Fibroblast of villous mesenchyme (primary cell): ENCODE results near the gene DDI2. TPM values are rescaled to one million over a fixed set of nuclear protein-coding genes. Genes with fewer than 3 reads are reported as not detected.
"Not testable (repeated sequence)": the region's sequence is repeated elsewhere in the genome, so short reads cannot be mapped to it uniquely, and the experiment has no call there.

Source experiments
- DNase-seq: peaks from one replicate; pipeline ENCODE4 v3.0.0-alpha.2; 2010; ENCODE audit warnings: low read depth
- H3K4me3 ChIP-seq: 2 replicates; pipeline ENCODE4 v1.5.1; 2011; ENCODE audit warnings: low read depth, mild to moderate bottlenecking, low read length
- total RNA-seq: library from RNA; depleted of rRNA; stranded (reverse); fragments of >200 nt; gene quantifications from 2 replicates; pipeline ENCODE4 v1.2.3, GENCODE V29; 2012
- TF ChIP-seq, protein P1 (sequence below): IDR thresholded peaks from 2 replicates; pipeline ENCODE4 v1.5.1; 2012; ENCODE audit warnings: low read depth, mild to moderate bottlenecking, low read length; ENCODE audit not compliant: insufficient read depth

Gene DDI2
- total RNA-seq, 1 donor, result 15.5 TPM

- no peak for DNase-seq
- TF ChIP-seq, protein P1, sequence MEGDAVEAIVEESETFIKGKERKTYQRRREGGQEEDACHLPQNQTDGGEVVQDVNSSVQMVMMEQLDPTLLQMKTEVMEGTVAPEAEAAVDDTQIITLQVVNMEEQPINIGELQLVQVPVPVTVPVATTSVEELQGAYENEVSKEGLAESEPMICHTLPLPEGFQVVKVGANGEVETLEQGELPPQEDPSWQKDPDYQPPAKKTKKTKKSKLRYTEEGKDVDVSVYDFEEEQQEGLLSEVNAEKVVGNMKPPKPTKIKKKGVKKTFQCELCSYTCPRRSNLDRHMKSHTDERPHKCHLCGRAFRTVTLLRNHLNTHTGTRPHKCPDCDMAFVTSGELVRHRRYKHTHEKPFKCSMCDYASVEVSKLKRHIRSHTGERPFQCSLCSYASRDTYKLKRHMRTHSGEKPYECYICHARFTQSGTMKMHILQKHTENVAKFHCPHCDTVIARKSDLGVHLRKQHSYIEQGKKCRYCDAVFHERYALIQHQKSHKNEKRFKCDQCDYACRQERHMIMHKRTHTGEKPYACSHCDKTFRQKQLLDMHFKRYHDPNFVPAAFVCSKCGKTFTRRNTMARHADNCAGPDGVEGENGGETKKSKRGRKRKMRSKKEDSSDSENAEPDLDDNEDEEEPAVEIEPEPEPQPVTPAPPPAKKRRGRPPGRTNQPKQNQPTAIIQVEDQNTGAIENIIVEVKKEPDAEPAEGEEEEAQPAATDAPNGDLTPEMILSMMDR, result no peak
- no peak overlapping the region for H3K4me3 ChIP-seq
These were observed 22.0 kb downstream of the DDI2 start for GRCh38 chr1:15639262-15639661.

DNA sequence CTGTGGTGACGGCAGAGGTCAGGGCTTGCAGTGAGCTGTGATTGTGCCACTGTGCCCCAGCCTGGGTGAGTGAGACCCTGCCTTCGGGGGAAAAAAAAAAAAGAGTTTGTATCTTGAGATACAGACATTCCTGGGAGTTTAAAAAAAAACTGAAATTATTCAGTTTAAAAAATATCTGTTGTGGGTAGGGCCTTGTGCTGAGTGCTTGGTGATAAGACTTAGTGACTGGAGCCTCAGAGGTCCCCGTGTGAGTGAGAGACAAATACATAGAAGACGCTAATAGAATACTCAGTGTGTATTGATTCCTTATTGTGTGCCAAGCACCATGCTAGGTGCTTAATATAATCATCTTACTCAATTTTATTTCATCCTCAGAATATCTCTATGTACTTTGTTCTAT is 22.7 kb downstream of the DDI2 start:
- no peak overlapping the region for H3K4me3 ChIP-seq
- no peak for DNase-seq
- TF ChIP-seq, protein P1, result no peak

DNA sequence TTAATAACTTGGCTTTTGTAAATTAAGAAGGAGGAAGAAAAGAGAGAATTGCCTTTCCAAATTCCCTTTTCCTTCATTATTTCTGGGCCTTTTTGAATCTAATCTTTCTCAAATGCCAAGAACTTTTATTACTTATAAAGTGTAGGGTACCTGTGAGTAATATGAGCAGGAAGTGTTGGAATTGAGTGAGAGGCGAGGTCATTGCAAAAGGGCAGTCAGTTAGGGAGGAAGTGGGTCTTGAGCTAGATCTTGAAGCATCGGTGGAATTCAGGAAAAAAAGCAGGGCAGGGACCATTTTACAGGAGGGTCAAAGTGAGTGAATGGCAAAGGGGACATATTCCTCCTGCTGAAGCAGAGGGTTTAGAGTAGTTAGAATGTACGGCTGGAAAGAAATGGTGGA is 23.4 kb downstream of the DDI2 start:
- H3K4me3 ChIP-seq, result no peak overlapping the region
- no peak for DNase-seq
- TF ChIP-seq, protein P1, result no peak

DNA sequence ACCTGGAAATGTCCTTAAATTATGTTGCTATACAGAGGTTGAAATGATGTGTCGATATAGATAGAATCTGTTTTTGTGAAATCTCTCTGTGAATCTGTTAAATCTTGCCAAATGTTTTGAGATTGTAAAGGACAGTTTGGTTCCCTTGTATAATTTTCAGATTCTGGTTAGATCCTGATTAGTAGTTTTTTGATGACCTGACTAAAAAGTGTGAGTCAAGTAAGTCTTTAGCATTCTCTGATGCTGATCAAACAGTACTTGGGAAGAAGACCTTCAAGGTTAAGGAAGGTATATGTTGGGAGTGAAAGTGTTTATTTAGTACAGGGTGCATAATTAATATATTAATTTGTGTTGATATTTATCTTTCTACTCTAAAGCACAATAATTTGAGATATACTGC is 32.7 kb downstream of the DDI2 start:
- DNase-seq, result no peak
- TF ChIP-seq, protein P1, result no peak
- H3K4me3 ChIP-seq, result no peak overlapping the region

- TF ChIP-seq, protein P1, result no peak
- H3K4me3 ChIP-seq, result no peak overlapping the region
- no peak for DNase-seq
These were observed 33.2 kb downstream of the DDI2 start for GRCh38 chr1:15650433-15650832.

- H3K4me3 ChIP-seq, DNase-seq: not testable (repeated sequence)
These were observed 34.9 kb downstream of the DDI2 start for GRCh38 chr1:15652130-15652529.

- TF ChIP-seq, protein P1, result no peak
- DNase-seq, result no peak
- no peak overlapping the region for H3K4me3 ChIP-seq
These were observed 36.9 kb downstream of the DDI2 start for GRCh38 chr1:15654091-15654690.
